Hematopoietic multipotent progenitor cell treated with erythropoietin and hydrocortisone succinate and interleukin-3 and kit ligand, for 15 days (in vitro differentiated cells): Measurements from ENCODE around the gene RBBP9.
"Not testable (repeated sequence)": the region's sequence is repeated elsewhere in the genome, so short reads cannot be mapped to it uniquely, and the experiment has no call there.

Experiments used
- DNase-seq: peaks from one replicate; pipeline ENCODE4 v3.0.0-alpha.2; 2015; ENCODE audit warnings: low spot score

Gene RBBP9

DNA sequence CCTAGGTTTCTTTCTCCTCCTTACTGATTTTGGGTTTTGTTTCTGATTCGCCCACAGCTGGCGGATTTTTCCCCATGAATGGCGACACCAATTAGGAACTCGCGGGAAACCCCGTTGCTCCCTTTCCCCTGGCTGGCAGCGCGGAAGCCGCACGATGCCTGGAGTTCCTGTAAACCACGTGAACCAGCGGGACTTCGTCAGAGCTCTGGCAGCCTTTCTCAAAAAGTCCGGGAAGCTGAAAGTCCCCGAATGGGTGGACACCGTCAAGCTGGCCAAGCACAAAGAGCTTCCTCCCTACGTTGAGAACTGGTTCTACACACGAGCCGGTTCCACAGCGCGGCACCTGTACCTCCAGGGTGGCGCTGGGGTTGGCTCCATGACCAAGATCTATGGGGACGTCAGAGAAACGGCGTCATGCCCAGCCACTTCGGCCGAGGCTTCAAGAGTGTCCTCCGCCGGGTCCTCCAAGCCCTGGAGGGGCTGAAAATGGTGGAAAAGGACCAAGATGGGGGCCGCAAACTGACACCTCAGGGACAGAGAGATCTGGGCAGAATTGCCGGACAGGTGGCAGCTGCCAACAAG, 7.5 kb upstream of the RBBP9 start:
- no peak for DNase-seq

DNA sequence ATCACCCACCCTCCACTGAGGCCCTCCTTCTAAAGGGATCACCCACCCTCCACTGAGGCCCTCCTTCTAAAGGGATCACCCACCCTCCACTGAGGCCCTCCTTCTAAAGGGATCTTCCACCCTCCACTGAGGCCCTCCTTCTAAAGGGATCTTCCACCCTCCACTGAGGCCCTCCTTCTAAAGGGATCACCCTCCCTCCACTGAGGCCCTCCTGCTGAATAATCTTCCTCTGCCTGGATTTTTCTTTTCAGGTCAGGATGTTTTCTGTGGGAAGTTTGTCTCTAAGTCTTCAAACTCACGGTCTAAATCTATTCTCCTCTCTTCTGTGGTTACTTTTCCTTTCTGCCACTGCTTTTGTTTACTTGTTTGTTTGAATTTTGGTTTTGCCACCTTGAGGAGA, 4.6 kb upstream of the RBBP9 start:
- not testable (repeated sequence) for DNase-seq

DNA sequence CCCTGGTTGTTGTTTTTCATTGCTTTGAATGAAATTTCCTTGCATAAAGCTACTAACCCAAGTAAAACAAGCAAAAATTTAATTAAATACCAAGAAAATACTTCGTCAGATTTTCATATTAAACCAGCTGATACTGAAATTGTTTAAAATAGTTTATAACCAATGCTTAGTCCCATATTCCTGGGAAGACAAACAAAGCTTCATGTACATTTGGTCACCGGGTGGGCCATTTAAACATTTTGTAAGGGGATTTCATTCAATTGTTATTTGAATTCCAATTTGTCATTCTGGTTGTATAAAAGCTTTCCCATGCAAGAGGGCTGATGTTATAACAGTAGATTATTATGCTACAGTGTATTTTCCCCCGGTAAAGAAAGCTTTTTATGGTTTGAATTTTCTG, 578 bp upstream of the RBBP9 start:
- no peak for DNase-seq

DNA sequence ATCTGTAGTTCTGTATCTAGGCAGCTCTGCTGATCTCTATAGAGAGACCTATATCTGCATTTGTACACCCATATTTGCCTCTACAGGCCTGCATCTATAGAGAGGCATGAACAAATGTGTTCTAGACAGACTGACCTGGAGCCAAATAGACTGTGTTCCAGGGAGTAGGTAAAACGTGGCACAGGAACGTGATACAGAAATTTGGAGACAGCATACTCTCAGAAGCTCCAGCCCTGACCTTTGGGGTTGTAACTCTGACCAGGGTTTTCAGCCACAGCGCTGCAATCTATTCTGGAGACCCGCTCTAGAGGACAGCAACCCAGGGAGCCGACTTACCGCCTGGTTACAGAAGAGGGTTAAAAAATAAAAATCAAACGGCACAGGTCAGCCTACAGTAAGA, 983 bp downstream of the RBBP9 start:
- DNase-seq, result no peak

DNA sequence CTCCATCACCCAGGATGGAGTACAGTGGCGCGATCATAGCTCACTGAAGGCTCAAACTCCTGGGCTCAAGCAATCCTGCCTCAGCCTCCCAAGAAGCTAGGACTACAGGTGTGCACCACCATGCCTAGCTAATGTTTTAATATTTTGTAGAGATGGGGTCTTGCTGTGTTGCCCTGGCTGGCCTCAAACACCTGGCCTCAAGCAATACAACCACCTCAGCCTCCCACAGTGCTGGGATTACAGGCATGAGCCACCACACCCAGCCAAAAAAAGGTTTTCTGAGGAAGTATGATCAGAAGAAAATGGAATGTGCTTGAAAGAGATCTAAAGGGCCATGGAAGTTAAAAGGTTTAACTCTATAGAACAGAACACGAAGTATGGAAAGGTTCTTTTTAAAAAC, 8.7 kb downstream of the RBBP9 start:
- no peak for DNase-seq

DNA sequence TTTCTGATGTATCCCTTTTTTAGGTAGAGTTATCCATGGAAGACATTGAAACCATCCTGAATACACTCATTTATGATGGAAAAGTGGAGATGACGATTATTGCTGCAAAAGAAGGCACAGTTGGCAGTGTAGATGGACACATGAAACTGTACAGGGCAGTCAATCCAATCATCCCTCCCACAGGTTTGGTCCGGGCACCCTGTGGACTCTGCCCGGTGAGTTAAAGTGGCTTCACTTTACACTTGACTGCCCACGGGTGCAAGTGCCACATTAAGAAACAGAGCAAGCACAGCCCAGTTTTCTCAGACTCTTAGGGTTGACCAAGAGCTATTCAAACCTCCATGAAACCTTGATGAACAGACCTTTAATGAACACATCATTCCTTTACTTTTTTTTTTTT, 15.4 kb downstream of the RBBP9 start:
- no peak for DNase-seq

DNA sequence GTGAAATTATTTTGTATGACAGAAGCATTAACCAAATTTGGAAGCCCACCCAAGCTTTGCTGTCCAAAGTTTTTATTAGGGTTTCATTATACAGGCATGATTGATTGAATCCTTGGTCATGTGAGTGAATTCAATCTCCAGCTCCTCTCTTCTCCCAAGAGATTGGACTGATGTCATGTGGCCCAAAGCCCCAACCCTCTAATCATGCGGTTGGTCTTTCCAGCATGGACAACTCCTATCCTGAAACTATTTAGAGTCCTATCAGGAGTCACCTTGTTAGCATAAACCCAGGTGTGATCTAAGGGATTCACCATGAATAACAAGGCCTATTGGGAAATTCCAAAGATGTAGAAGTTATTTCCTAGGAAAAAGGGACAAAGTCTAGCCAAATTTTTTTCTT, 19.2 kb downstream of the RBBP9 start:
- DNase-seq, result no peak

DNA sequence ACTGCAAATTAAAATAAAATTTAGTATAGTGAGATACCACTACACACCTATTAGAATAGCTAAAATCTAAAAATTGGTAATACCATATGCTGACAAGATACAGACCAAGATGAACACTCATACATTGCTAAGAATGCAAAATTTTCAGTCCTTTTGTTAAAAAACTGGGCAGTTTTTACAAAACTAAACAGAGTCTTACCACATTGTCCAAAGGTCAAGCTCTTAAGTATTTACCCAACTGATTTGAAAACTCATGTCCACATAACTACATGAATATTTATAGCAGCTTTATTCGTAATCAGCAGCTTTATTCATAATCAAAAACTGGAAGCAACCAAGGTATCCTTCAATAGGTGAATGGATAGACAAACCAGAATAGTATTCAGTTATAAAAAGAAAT, 19.8 kb downstream of the RBBP9 start:
- DNase-seq, result no peak

DNA sequence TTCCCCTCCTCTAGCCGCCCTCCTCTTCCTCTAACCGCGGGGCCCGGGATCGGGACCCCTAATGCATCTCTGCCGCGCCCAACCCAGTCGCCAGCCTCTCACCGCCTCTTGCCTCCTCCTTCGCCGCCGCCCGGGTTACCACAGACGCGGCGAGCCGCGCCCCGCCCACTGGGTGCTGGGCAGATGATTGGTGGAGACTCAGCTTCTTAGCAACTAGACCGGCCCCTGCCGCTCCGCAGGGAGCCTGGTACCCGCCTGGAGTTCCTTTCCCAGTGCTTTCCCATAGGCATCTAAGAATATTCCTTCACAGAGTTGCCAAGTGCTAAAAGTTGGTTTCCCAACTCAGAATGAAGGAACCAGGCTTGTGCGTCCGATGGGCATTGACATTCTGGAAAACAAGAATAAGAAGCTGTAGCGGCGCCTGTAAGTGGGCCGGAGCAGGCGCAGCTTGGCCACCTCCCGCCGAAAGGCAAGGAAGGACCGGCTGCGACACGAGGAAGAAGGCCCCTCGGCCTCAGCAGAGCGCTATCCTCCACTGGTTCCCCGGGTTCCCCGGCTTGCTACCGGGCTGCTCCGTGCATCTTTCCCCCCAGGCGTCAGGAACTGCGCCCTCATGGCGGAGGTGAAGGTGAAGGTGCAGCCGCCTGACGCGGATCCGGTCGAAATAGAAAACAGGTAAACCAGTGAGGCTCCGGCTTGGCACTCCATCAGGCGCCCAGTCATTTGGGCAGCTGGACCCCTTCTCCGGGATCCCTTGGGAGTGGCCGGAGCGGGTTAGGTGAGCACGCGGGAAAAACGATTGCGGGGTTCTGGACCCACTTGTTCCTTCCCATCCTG, 29.9 kb downstream of the RBBP9 start, which contains the start of the genes DZANK1 and POLR3F:
Gene DZANK1, minus strand, starts transcription at position 137 of the 837 bp plus-strand sequence. CDS start 1,672 bp downstream, outside the sequence.
Gene POLR3F, plus strand, starts transcription at position 497 of the 837 bp plus-strand sequence. Its CDS starts 117 bp downstream, at position 614.
- DNase-seq, result peak; percentile 90

DNA sequence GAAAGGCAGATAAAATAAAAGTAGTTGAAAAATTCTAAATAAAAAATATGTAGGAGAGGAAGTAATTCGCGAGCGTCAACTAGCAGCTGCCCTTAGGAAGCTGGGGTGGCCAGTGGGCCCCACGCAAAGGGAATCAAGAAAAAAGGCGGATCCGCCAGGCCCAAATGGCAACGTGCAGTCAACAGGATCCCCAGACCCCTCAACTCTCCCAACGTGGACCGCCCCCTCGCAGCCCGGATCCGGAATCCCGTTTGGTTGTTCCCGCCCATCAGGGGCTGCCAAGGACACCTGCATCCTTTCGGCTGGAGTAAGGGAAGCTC, 30.5 kb downstream of the RBBP9 start:
- DNase-seq, result no peak

DNA sequence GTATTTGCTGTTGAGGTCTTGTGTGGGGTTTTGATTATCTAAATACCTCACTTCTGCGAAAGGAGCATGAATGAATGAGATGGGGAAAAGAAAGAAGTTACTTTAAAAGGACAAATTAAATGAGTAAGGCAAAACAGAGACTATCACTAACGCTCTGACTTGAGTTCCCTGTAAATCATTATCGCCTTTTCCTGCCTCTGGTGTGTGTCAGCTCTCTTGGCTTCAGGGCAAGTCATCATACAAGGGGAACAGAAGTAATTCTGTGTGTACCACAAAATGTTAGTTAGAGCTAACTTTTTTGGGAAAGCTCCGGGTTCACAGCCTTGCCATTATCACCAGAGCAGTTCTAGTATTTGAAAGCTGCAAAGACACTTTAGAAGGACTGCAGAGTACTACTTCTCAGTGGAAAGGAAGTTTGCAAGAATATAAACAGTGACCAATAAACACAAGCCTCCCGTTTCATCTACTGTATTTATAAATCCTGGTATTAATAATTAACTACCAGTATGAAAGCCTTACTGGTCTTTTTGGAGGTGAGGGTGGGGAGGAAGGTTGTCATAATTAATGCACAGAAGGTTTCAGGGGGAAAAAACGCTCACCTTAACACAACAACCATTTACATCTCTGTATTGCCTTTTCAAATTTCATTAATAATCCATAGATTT, 31.4 kb downstream of the RBBP9 start:
- DNase-seq, result no peak

DNA sequence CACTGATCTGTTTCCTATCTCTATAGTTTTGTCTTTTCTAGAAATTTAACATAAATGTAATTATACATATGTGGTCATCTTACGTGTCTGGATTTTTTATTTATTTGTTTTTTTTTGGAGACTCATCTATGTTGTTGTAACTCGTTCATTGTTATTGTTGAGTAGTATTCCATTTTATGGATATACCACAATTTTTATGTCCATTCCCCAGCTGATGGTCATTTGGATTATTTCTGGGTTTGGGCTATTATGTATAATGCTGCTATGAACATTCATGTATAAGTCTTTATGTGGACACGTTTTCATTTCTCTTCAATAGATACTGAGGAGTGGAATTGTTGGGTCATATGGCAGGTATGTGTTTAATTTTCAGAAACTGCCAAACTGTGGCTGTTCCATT, 40.4 kb downstream of the RBBP9 start:
- no peak for DNase-seq

DNA sequence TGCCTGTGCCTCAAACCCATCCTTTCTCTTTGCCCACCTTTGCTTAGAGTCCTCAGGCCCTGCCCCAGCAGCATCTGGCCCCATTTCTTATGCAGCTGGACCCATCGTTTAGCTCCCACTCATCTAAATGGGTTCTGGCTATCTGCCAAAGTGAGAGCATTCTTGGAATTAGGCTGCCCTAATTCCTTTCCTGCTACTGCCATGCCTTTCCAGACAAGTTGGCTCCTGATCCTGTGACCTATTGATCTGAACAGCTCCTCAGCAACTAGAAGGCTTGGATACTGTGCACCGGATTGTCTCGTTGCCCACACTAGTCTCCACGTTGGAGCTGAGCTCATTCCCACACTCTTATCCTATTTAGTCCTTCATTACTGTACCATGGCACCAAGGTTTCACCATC, 53.1 kb downstream of the RBBP9 start:
- DNase-seq, result no peak

DNA sequence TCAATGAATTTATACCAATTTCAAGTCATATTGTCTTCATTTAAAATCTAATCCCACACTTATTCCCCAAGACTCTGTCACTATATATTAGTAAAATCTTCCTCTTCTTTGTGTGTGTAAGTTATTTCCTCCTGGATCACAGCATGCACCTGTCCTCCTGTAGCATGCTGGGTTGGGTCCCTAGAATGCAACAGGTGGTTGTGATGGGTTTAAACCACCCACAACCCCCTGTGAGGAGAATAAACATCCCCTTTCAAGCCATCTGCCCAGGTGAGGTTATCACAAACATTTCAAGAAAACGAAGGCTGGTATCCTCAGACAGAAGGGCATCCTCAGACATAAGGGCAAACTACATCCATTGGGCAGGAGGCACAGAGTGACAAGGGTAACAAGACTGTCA, 56.6 kb downstream of the RBBP9 start:
- DNase-seq, result no peak

DNA sequence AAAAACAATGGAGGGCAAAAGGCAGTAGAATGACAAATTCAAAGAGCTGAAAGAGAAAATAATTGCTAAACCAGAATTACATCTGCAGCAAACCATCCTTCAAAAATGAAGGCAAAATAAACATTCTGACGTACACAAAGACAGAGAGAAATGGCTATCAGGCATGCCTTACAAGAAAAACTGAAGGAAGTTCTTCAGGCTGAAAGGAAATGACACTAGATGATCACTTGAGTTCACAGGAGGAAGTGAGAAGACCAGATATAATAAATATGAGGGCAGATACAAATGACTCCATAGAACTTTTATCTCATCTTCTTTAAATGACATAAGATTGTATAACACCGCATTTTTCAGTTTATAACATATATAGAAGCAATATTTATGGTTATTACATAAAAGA, 60.2 kb downstream of the RBBP9 start:
- no peak for DNase-seq
